BE2C (cell line): ENCODE measurements around the gene ATP2C2. TPM values are rescaled to one million over a fixed set of nuclear protein-coding genes. Genes with fewer than 3 reads are reported as not detected.

Source experiments
- DNase-seq: peaks from one replicate; pipeline ENCODE4 v3.0.0-alpha.2; 2020
- H3K27me3 ChIP-seq: fragments of 250-450 bp; sonication (Bioruptor Pico); 2 replicates; pipeline ENCODE4 v1.5.1; 2020; ENCODE audit warnings: mild to moderate bottlenecking
- H3K36me3 ChIP-seq: fragments of 250-450 bp; sonication (Bioruptor Pico); 2 replicates; pipeline ENCODE4 v1.5.1; 2020; ENCODE audit warnings: mild to moderate bottlenecking
- H3K4me1 ChIP-seq: fragments of 250-450 bp; sonication (Bioruptor Pico); 2 replicates; pipeline ENCODE4 v1.5.1; 2020
- H3K4me3 ChIP-seq: 2 replicates; pipeline ENCODE4 v1.5.1; 2011; ENCODE audit warnings: low read depth, low read length
- H3K9me3 ChIP-seq: fragments of 250-450 bp; sonication (Bioruptor Pico); 2 replicates; pipeline ENCODE4 v1.5.1; 2020
- polyA plus RNA-seq: library from polyadenylated mRNA; unstranded; fragments of >200 nt; gene quantifications from one replicate; pipeline ENCODE4 v1.2.1, GENCODE V29; 2012; ENCODE audit warnings: low read depth, missing spikeins; ENCODE audit not compliant: insufficient read length, insufficient read depth
- TF ChIP-seq, protein P1 (sequence below): IDR thresholded peaks from 2 replicates; pipeline ENCODE4 v1.5.1; 2012; ENCODE audit warnings: mild to moderate bottlenecking, low read depth, low read length

ATP2C2 gene, protein sequence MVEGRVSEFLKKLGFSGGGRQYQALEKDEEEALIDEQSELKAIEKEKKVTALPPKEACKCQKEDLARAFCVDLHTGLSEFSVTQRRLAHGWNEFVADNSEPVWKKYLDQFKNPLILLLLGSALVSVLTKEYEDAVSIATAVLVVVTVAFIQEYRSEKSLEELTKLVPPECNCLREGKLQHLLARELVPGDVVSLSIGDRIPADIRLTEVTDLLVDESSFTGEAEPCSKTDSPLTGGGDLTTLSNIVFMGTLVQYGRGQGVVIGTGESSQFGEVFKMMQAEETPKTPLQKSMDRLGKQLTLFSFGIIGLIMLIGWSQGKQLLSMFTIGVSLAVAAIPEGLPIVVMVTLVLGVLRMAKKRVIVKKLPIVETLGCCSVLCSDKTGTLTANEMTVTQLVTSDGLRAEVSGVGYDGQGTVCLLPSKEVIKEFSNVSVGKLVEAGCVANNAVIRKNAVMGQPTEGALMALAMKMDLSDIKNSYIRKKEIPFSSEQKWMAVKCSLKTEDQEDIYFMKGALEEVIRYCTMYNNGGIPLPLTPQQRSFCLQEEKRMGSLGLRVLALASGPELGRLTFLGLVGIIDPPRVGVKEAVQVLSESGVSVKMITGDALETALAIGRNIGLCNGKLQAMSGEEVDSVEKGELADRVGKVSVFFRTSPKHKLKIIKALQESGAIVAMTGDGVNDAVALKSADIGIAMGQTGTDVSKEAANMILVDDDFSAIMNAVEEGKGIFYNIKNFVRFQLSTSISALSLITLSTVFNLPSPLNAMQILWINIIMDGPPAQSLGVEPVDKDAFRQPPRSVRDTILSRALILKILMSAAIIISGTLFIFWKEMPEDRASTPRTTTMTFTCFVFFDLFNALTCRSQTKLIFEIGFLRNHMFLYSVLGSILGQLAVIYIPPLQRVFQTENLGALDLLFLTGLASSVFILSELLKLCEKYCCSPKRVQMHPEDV
- not detected for polyA plus RNA-seq

DNA sequence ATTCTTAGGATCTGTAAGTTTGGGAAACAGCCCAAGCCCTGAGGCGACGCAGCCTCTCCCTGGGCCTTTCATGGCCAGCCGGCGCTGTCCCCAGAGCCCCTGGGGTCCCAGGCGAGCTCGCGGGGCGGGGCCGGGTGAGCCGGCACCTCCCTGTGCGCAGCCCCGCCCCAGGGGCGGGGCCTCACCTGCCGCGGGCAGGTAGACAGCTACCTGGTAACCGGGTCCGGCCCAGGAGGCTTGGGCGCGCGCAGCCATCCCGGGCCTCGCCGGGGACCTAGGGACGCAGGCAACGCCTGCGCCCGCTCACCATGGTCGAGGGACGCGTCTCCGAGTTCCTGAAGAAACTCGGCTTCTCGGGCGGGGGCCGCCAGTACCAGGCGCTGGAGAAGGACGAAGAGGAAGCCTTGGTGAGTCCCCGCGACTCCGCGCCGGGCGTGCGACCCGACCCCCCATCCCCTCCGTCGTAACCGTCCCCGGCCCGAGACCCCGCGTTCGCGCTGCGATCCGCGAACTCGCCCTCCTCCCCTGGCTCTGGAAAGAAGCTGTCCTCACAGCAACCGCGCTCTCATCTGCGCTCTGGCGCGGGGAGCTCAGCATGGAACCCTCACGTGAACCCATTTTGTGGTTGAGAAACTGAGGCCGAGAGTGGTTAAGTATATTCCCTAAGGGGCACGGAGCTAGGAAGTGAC lies at the start of gene ATP2C2:
Gene ATP2C2, plus strand, starts transcription at position 231 of the 689 bp plus-strand sequence. Its CDS starts 78 bp downstream, at position 309.
- H3K4me3 ChIP-seq = no peak within 1 kb of the TSS
- H3K4me1 ChIP-seq = no peaks in the 10 kb centered on the region
- H3K27me3 ChIP-seq = peaks cover 64% of the 10 kb centered on the region
- no peak for DNase-seq
- no peaks in the 10 kb centered on the region for H3K9me3 ChIP-seq
- no peaks in the 10 kb centered on the region for H3K36me3 ChIP-seq
- TF ChIP-seq, protein P1, sequence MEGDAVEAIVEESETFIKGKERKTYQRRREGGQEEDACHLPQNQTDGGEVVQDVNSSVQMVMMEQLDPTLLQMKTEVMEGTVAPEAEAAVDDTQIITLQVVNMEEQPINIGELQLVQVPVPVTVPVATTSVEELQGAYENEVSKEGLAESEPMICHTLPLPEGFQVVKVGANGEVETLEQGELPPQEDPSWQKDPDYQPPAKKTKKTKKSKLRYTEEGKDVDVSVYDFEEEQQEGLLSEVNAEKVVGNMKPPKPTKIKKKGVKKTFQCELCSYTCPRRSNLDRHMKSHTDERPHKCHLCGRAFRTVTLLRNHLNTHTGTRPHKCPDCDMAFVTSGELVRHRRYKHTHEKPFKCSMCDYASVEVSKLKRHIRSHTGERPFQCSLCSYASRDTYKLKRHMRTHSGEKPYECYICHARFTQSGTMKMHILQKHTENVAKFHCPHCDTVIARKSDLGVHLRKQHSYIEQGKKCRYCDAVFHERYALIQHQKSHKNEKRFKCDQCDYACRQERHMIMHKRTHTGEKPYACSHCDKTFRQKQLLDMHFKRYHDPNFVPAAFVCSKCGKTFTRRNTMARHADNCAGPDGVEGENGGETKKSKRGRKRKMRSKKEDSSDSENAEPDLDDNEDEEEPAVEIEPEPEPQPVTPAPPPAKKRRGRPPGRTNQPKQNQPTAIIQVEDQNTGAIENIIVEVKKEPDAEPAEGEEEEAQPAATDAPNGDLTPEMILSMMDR = no peak

DNA sequence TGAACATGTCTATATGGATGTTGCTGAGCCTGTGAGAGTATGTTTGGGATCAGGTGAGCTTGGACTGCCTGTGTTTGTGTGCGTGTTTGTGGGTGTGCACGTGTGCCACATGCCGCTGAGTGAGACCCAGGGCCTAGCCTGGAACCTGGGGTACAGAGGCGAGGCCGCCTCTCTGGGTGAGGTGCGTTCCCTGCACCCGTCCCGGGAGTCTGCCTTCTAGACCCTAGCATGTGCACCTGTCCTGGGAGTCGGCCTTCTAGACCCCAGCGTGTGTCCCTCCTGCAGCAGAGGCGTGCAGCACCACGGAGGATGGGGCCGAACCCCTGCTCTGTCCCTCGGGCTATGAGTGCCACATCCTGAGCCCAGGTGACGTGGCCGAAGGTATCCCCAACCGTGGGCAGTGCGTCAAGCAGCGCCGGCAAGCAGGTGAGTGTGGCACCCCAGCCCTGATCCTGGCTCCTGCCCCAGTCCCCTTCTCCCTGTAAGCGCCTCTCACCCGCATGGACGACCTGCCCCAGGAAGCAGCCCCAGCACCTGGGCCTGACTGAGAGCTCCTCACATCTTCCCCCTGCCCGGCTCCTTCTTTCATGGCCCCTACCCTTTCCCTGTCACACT lies 49.1 kb upstream of the ATP2C2 start:
- Histone ChIP-seq H3K9me3 (no peaks in the 10 kb centered on the region), H3K4me1 (no peaks in the 10 kb centered on the region), H3K36me3 (no peaks in the 10 kb centered on the region), H3K4me3 (no peak overlapping the region), H3K27me3 (peaks cover 30% of the 10 kb centered on the region)
- TF ChIP-seq, protein P1 = no peak
- no peak for DNase-seq

DNA sequence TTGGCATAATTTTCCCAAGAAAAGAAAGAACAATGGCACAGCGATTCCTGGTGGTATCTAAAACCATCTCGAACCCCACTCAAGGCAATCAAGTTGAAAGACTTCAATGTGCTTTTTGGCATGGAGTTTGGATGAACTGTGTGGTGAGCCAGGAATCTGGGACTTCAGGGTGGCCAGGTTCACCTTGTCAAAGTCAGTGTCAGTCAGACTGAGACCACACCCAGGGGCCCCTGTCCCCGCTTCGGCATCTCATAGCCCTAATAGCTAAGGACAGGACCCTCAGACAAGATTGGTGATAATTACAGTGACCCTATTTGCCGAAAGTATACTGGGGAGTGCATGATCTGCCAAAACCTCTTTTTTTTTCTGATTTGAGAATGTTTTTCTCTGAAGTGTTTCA lies 47.8 kb upstream of the ATP2C2 start:
- H3K9me3 ChIP-seq = no peaks in the 10 kb centered on the region
- DNase-seq = no peak
- no peaks in the 10 kb centered on the region for H3K4me1 ChIP-seq
- H3K36me3 ChIP-seq = no peaks in the 10 kb centered on the region
- H3K4me3 ChIP-seq = no peak overlapping the region
- TF ChIP-seq, protein P1 = no peak
- H3K27me3 ChIP-seq = peaks cover 22% of the 10 kb centered on the region

DNA sequence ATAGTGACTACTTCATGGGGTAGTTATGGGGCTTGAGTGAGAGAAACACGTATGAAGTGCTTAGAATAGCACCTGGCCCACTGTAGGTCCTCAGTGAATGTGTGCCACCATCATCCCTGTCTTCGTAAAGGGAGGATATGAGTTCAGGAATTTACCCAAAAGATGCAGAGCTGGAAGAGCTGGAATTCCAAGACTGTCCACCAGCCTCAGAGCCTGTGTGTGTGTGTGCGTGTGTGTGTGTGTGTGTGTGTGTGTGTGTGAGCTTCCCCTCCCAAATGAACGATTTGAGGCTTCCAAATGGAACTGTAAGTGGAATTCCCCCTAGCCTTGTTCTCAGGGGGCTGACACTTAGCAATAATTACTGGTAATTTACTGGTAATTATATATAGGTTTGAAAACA lies 46.4 kb upstream of the ATP2C2 start:
- TF ChIP-seq, protein P1 = no peak
- H3K27me3 ChIP-seq = peaks cover 22% of the 10 kb centered on the region
- no peaks in the 10 kb centered on the region for H3K9me3 ChIP-seq

DNA sequence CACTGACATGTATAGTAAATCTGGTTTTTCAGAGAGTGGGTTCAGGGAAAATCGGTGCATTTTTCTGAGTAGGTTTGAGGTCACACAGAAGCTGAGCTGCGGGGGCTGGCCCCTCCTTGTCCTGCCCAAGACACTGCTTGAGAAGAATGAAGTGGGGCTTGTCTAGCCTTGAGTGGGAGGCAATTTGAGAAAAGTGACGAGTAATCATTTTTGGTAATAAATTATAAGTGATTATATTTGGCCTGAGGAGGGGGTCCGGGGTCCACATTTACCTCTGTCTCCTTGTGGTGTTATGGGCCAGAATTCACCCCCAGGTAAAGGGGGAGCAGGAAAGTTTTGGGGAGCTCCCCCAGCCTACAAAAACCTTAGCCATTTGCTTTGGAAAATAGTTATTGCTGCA lies 45.6 kb upstream of the ATP2C2 start:
- no peak for DNase-seq
- Histone ChIP-seq H3K4me1 (no peaks in the 10 kb centered on the region), H3K9me3 (no peaks in the 10 kb centered on the region), H3K4me3 (no peak overlapping the region), H3K27me3 (peaks cover 22% of the 10 kb centered on the region), H3K36me3 (no peaks in the 10 kb centered on the region)
- TF ChIP-seq, protein P1 = no peak

More for the DNA sequence above, 46.4 kb upstream of the ATP2C2 start:
- Histone ChIP-seq H3K4me1 (no peaks in the 10 kb centered on the region), H3K36me3 (no peaks in the 10 kb centered on the region), H3K4me3 (no peak overlapping the region)
- DNase-seq = no peak
